NCI-H146 (cell line): ENCODE results near the gene DSTN.
"Not testable (repeated sequence)": the region's sequence is repeated elsewhere in the genome, so short reads cannot be mapped to it uniquely, and the experiment has no call there.

Experiments
- DNase-seq: peaks from one replicate; lab custom pipeline; 2025; lab: John Stamatoyannopoulos, UW

Gene DSTN

GRCh38 chr20:17651129-17651759, 81.4 kb downstream of the DSTN start:
- no peak for DNase-seq

- no peak for DNase-seq
These were observed 82.0 kb downstream of the DSTN start for GRCh38 chr20:17651760-17652388.

DNA sequence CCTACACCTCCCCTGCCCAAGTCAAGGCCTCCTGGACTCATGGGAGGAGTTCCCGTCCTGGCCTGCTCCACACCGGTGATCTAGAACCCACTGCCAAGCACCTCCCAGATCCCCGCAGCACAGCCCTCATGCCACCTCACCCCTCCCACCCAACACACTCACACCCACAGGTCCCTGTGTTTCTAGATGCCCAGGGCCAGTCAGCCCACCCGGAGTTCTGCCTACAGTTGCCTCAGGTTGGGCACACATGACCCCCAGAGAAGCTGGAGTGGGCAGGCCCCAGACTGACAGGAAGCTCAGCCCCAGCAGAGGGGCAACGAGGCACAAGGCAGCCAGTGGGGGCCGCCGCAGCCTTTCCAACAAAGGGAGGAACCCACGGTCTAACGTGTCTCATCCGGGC, 82.5 kb downstream of the DSTN start:
- DNase-seq, result no peak

DNA sequence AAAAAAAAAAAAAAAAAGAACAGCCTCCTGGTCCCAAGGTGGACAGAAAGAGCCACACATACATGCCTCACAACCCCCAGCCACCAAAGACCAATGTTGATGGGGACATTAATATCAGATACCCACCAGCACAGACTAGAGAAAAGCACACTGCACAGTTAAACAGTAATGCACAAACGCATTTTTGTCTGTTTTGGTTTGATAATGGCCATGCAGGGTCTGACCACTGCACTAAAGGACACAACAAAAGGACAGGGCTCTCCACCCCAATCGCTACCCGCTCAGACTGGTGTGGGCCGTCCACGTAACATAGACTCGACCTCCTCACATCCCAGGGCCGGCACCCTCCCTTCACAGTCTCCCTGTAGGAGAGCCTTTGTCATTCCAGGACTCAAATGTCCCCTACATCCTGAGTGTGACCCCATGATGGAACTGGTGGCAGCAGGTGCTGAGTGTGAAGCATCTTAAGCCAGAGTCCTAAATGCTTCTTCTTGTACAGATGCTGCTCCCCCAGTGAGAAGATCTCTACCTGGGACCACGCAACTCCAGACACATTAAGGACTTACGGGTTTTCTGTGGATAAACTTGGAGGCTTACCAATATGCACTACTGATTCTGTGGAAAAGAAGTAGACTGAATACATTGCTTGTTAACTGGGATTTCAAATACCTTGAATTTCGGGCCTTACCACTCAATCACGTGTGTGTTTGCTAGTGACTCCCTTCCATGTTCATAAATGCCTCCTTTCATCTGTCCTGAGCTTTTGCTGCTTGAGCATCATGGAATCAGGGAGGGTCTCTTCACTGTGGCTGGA, 84.2 kb downstream of the DSTN start:
- DNase-seq, result no peak

- no peak for DNase-seq
These were observed 84.9 kb downstream of the DSTN start for GRCh38 chr20:17654649-17655285.

GRCh38 chr20:17655286-17655651, 85.4 kb downstream of the DSTN start:
- no peak for DNase-seq

- no peak for DNase-seq
These were observed 86.1 kb downstream of the DSTN start for GRCh38 chr20:17655865-17656479.

- no peak for DNase-seq
These were observed 87.4 kb downstream of the DSTN start for GRCh38 chr20:17657079-17657825.

- DNase-seq, result no peak
These were observed 88.2 kb downstream of the DSTN start for GRCh38 chr20:17657898-17658647.

DNA sequence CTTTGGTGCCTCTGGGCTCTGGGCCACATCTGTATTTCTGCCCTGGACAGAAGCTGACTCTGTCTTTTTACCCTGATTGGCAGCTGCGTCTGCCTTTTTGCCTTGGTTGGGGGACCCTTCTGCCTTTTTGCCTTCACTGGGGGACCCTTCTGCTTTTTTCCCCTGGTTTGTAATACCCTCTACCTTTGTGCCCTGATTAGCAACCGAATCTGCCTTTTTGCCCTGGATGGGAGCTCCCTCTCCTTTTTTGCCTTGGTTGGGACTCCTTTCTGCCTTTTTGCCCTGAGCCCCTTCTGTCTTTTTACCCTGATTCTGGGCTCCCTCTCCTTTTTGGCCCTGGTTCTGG, 88.7 kb downstream of the DSTN start:
- no peak for DNase-seq

GRCh38 chr20:17659344-17659743, 89.5 kb downstream of the DSTN start:
- DNase-seq, result not testable (repeated sequence)
